ENCODE measurements around the gene FIGNL2.

The FIGNL2 gene

DNA sequence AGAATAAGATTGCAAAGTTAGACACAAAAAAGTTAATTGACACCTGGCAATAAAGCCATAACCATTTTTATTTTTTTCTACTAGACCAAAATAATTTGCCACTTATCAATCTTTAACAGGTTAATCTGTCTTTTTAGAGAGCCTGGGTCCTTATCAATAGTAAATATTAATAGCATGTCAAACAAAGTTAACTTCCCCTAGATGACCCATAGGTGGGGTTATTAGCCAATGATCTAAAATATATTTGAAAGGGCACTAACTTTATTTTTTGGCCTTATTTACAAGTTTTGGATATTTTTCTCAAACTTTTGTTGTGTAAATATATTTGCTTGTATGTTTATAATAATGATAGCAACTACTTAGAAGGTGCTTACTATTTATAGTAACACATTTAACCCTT, 43.3 kb upstream of the FIGNL2 start:
- TF ChIP-seq, protein P1, sequence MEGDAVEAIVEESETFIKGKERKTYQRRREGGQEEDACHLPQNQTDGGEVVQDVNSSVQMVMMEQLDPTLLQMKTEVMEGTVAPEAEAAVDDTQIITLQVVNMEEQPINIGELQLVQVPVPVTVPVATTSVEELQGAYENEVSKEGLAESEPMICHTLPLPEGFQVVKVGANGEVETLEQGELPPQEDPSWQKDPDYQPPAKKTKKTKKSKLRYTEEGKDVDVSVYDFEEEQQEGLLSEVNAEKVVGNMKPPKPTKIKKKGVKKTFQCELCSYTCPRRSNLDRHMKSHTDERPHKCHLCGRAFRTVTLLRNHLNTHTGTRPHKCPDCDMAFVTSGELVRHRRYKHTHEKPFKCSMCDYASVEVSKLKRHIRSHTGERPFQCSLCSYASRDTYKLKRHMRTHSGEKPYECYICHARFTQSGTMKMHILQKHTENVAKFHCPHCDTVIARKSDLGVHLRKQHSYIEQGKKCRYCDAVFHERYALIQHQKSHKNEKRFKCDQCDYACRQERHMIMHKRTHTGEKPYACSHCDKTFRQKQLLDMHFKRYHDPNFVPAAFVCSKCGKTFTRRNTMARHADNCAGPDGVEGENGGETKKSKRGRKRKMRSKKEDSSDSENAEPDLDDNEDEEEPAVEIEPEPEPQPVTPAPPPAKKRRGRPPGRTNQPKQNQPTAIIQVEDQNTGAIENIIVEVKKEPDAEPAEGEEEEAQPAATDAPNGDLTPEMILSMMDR (IDR thresholded peaks at IDR 0.05; ENCODE audit: low read depth, low read length) = no peak
- TF ChIP-seq, protein P2, sequence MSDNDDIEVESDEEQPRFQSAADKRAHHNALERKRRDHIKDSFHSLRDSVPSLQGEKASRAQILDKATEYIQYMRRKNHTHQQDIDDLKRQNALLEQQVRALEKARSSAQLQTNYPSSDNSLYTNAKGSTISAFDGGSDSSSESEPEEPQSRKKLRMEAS (IDR thresholded peaks at IDR 0.05; ENCODE audit: low read depth, low read length) = no peak
- TF ChIP-seq POLR2A (IDR thresholded peaks at IDR 0.05; ENCODE audit: extremely low read depth, insufficient read length) (no peak), MYC (IDR thresholded peaks at IDR 0.05; ENCODE audit: low read depth, low read length) (no peak)
- no peak overlapping the region for H3K4me3 ChIP-seq (ENCODE audit: low read depth, low read length)
- peak; percentile 30 for DNase-seq (ENCODE audit: low read depth)

DNA sequence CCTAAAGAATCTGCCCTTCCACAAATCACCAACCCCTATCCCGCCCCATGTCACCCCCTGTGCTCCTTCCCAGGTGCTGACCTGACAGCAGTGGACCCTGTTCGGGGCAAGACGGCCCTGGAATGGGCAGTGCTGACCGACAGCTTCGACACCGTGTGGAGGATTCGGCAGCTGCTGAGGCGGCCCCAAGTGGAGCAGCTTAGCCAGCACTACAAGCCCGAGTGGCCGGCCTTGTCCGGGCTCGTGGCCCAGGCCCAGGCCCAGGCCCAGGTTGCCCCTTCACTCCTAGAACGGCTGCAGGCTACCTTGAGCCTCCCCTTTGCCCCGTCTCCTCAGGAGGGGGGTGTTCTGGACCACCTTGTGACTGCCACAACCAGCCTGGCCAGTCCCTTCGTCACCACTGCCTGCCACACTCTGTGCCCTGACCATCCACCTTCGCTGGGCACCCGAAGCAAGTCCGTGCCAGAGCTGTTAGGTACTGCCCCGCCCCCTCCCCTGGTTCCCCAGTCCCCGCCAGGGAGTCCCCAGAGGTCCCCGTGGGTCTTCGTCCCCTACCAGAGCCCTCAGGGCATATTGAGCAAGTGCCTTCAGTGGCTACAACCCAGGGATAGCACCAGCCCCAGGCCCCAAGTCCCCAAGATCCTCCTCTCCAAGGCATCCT, 42.1 kb upstream of the FIGNL2 start:
- TF ChIP-seq POLR2A (IDR thresholded peaks at IDR 0.05; ENCODE audit: extremely low read depth, insufficient read length) (no peak), MYC (IDR thresholded peaks at IDR 0.05; ENCODE audit: low read depth, low read length) (no peak)
- DNase-seq (ENCODE audit: low read depth) = no peak
- H3K4me3 ChIP-seq (ENCODE audit: low read depth, low read length) = no peak overlapping the region

DNA sequence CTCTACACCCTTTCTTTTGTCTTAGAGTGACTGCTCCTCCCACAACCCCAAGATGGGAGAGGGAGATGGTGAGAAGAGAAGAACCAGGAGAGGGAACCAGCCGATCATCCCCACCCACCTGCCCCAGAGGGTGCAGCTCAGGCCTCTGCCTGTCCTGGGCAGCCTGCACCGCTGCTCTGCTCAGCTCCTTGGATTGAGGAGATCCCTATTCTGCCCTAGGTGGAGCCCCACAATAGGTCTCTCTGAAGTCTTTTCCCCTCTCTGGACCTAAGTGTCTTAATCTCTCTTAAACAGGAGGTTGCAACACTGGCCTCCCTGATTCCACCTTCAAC, 41.6 kb upstream of the FIGNL2 start:
- no peak for DNase-seq (ENCODE audit: low read depth)
- no peak overlapping the region for H3K4me3 ChIP-seq (ENCODE audit: low read depth, low read length)
- TF ChIP-seq MYC (IDR thresholded peaks at IDR 0.05; ENCODE audit: low read depth, low read length) (no peak), POLR2A (IDR thresholded peaks at IDR 0.05; ENCODE audit: extremely low read depth, insufficient read length) (no peak)
- TF ChIP-seq, protein P1 (IDR thresholded peaks at IDR 0.05; ENCODE audit: low read depth, low read length) = no peak
- TF ChIP-seq, protein P2 (IDR thresholded peaks at IDR 0.05; ENCODE audit: low read depth, low read length) = no peak

DNA sequence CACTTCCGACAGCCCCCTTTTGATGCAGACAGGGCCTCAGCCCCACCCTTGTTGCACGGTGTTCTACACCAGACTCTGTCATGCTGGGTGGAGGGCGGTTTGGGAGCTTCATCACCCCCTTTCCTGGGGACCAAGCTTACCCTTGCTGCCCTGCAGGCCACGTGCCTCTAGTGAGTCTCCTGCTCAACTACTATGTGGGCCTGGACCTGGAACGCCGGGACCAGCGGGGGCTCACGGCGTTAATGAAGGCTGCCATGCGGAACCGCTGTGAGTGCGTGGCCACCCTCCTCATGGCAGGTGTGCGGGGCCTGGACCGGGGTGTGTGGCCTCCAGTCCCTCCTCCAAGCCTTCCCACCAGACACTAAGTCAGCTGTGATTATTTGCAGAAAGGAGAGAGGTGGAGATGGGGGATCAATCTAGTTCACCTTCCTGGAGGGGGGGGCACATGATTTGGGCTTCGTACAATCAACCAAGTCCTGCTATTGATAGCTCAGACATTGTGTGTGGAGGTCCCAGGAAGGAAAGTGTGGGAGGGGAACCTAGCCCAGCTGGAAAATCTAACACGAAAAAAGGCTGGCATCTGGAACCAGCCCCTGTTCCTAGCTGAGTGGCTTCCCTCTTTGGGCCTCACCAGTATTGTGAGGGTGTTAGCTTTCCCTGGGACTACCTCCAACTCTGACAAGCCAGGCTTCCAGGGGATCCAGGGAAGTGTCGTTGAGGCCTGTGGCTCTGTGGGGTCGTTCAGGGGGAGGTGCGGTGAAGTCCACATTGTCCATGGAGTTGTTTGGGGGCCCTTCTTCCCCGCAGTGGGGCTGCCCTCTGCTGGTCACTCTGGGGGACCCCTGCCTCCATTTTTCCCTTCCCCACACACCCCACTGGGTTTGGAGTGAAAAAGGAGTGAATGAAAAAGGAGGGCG, 41.0 kb upstream of the FIGNL2 start:
- DNase-seq (ENCODE audit: low read depth) = no peak
- TF ChIP-seq, protein P1 (IDR thresholded peaks at IDR 0.05; ENCODE audit: low read depth, low read length) = peak; percentile 23
- TF ChIP-seq, protein P2 (IDR thresholded peaks at IDR 0.05; ENCODE audit: low read depth, low read length) = no peak
- H3K4me3 ChIP-seq (ENCODE audit: low read depth, low read length) = no peak overlapping the region

DNA sequence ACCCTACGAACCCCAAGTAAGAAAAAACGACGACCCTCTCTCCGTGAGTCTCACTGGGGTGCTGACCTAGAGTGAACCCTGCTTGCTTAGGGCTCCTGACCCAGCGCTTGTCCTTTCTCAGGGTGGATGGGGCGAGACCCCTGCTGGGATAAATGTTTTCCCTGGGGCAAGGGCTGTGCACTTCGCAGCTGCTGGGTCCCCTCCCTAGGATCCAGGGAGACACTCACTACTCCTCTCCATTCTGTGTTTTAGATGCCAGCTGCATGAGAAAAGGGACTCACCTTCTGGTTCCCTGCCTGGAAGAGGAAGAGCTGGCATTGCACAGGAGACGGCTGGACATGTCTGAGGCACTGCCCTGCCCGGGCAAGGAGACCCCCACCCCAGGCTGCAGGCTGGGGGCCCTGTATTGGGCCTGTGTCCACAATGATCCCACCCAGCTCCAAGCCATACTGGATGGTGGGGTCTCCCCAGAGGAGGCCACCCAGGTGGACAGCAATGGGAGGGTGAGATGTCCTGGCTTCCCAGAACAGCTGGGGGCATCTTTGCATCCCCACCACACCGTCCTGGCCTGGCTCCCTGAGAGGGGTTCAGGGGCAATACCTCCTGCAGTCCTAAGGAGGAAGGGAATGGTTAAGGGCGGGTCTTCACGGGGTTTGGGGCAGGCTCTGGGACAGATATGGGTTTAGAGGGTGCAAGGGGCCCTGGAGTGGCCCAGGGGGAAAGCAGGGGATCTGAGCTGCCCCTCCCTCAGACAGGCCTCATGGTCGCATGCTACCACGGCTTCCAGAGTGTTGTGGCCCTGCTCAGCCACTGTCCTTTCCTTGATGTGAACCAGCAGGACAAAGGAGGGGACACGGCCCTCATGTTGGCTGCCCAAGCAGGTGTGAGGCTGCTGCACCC, 40.0 kb upstream of the FIGNL2 start:
- H3K4me3 ChIP-seq (ENCODE audit: low read depth, low read length) = no peak overlapping the region
- no peak for DNase-seq (ENCODE audit: low read depth)
- TF ChIP-seq, protein P1 (IDR thresholded peaks at IDR 0.05; ENCODE audit: low read depth, low read length) = no peak
- no peak for TF ChIP-seq POLR2A (IDR thresholded peaks at IDR 0.05; ENCODE audit: extremely low read depth, insufficient read length)
- TF ChIP-seq, protein P2 (IDR thresholded peaks at IDR 0.05; ENCODE audit: low read depth, low read length) = no peak
- TF ChIP-seq MYC (IDR thresholded peaks at IDR 0.05; ENCODE audit: low read depth, low read length) = no peak
